Urinary bladder (tissue), 4 donors: ENCODE results near the gene FOXL2NB. TPM values are rescaled to one million over a fixed set of nuclear protein-coding genes. Genes with fewer than 3 reads are reported as not detected.

ENCODE experiments used
- DNase-seq: peaks from one replicate; pipeline ENCODE4 v3.0.0-alpha.2; 2015; ENCODE audit errors: extremely low spot score
- H3K27ac ChIP-seq: one replicate; pipeline ENCODE4 v1.5.1; 2013; ENCODE audit warnings: low read depth, mild to moderate bottlenecking, moderate library complexity
- H3K36me3 ChIP-seq: one replicate; pipeline ENCODE4 v1.6.1; 2013; ENCODE audit warnings: mild to moderate bottlenecking, moderate library complexity; ENCODE audit not compliant: insufficient read depth
- H3K4me1 ChIP-seq: one replicate; pipeline ENCODE4 v1.6.1; 2013; ENCODE audit warnings: mild to moderate bottlenecking, moderate library complexity; ENCODE audit not compliant: insufficient read depth
- H3K4me3 ChIP-seq: one replicate; pipeline ENCODE4 v1.5.1; 2013; ENCODE audit warnings: low read depth, low read length
- WGBS: extraction: QIAGEN DNeasy Blood & Tissue Kit; methylation state at CpG from one replicate; pipeline ENCODE4 v1.1.7; 2013; 5-methylcytosine and 5-hydroxymethylcytosine counted together
- polyA plus RNA-seq: library from polyadenylated mRNA; stranded (reverse); fragments of 200-250 nt; gene quantifications from one replicate; pipeline ENCODE4 v1.2.3, GENCODE V29; 2013
- total RNA-seq: library from RNA; depleted of rRNA; stranded (reverse); fragments of >200 nt; gene quantifications from one replicate; pipeline ENCODE4 v1.2.3, GENCODE V29; 2014
- donor health status: healthy with polysubstance abuse.
- donor health status: healthy.

FOXL2NB gene
- total RNA-seq = not detected
- not detected for polyA plus RNA-seq

GRCh38 chr3:138946663-138947494 is at the start of gene FOXL2NB, which contains the start of gene FOXL2:
Gene FOXL2NB, plus strand, starts transcription at chr3:138947217. Its CDS starts 148 bp downstream, at chr3:138947365.
Gene FOXL2, minus strand, starts transcription at chr3:138947137. Its CDS starts 415 bp downstream, at chr3:138946722.
- Histone ChIP-seq H3K36me3 (no peaks in the 10 kb centered on the region), H3K4me1 (no peaks in the 10 kb centered on the region), H3K4me3 (peak within 1 kb of the TSS; percentile 44), H3K27ac (no peak within 1 kb of the TSS)
- DNase-seq = no peak
- WGBS = under 1% methylated on average over 78 of the region's 78 CpGs

- no peak overlapping the region for H3K27ac ChIP-seq
- 11% methylated on average over 1 of the region's 1 CpG for WGBS
- DNase-seq = no peak
Observed at GRCh38 chr3:138898301-138898700, 48.7 kb upstream of the FOXL2NB start.

GRCh38 chr3:138898708-138899107 is 48.3 kb upstream of the FOXL2NB start:
- DNase-seq = no peak
- Histone ChIP-seq H3K4me1 (no peaks in the 10 kb centered on the region), H3K4me3 (no peak overlapping the region), H3K27ac (no peak overlapping the region), H3K36me3 (no peaks in the 10 kb centered on the region)

More at GRCh38 chr3:138898301-138898700, 48.7 kb upstream of the FOXL2NB start:
- Histone ChIP-seq H3K36me3 (no peaks in the 10 kb centered on the region), H3K4me1 (no peaks in the 10 kb centered on the region), H3K4me3 (no peak overlapping the region)

GRCh38 chr3:138899351-138899991 is 47.5 kb upstream of the FOXL2NB start:
- no peaks in the 10 kb centered on the region for H3K36me3 ChIP-seq
- DNase-seq = no peak
- no peaks in the 10 kb centered on the region for H3K4me1 ChIP-seq
- WGBS = 87% methylated on average over 5 of the region's 5 CpGs
- H3K4me3 ChIP-seq = no peak overlapping the region
- no peak overlapping the region for H3K27ac ChIP-seq

- no peak for DNase-seq
- Histone ChIP-seq H3K36me3 (no peaks in the 10 kb centered on the region), H3K4me1 (no peaks in the 10 kb centered on the region), H3K4me3 (no peak overlapping the region), H3K27ac (no peak overlapping the region)
- WGBS = 59% methylated on average over 8 of the region's 8 CpGs
Observed at GRCh38 chr3:138901567-138901966, 45.5 kb upstream of the FOXL2NB start.

GRCh38 chr3:138902171-138902570 is 44.8 kb upstream of the FOXL2NB start:
- no peak overlapping the region for H3K27ac ChIP-seq
- H3K4me1 ChIP-seq = no peaks in the 10 kb centered on the region
- no peaks in the 10 kb centered on the region for H3K36me3 ChIP-seq
- no peak for DNase-seq
- no peak overlapping the region for H3K4me3 ChIP-seq
- 92% methylated on average over 1 of the region's 1 CpG for WGBS

GRCh38 chr3:138907539-138907938 is 39.5 kb upstream of the FOXL2NB start:
- H3K4me1 ChIP-seq = no peaks in the 10 kb centered on the region
- H3K27ac ChIP-seq = no peak overlapping the region
- 86% methylated on average over 3 of the region's 3 CpGs for WGBS
- H3K36me3 ChIP-seq = no peaks in the 10 kb centered on the region
- DNase-seq = no peak
- H3K4me3 ChIP-seq = no peak overlapping the region

GRCh38 chr3:138908846-138909245 is 38.2 kb upstream of the FOXL2NB start:
- 95% methylated on average over 5 of the region's 5 CpGs for WGBS
- DNase-seq = no peak

GRCh38 chr3:138909904-138910303 is 37.1 kb upstream of the FOXL2NB start:
- H3K4me3 ChIP-seq = no peak overlapping the region
- no peak overlapping the region for H3K27ac ChIP-seq
- no peaks in the 10 kb centered on the region for H3K4me1 ChIP-seq
- DNase-seq = no peak
- H3K36me3 ChIP-seq = no peaks in the 10 kb centered on the region

More at GRCh38 chr3:138908846-138909245, 38.2 kb upstream of the FOXL2NB start:
- H3K27ac ChIP-seq = no peak overlapping the region
- H3K4me1 ChIP-seq = no peaks in the 10 kb centered on the region
- H3K4me3 ChIP-seq = no peak overlapping the region
- no peaks in the 10 kb centered on the region for H3K36me3 ChIP-seq

GRCh38 chr3:138911621-138912020 is 35.4 kb upstream of the FOXL2NB start:
- Histone ChIP-seq H3K27ac (no peak overlapping the region), H3K4me1 (no peaks in the 10 kb centered on the region), H3K4me3 (no peak overlapping the region), H3K36me3 (no peaks in the 10 kb centered on the region)
- DNase-seq = no peak
- 84% methylated on average over 1 of the region's 1 CpG for WGBS

GRCh38 chr3:138912237-138912636 is 34.8 kb upstream of the FOXL2NB start:
- no peaks in the 10 kb centered on the region for H3K4me1 ChIP-seq
- DNase-seq = no peak
- H3K4me3 ChIP-seq = no peak overlapping the region
- no peaks in the 10 kb centered on the region for H3K36me3 ChIP-seq
- no peak overlapping the region for H3K27ac ChIP-seq
- WGBS = 73% methylated on average over 4 of the region's 4 CpGs

- no peak for DNase-seq
- WGBS = 86% methylated on average over 3 of the region's 3 CpGs
- no peaks in the 10 kb centered on the region for H3K36me3 ChIP-seq
Observed at GRCh38 chr3:138913766-138914165, 33.3 kb upstream of the FOXL2NB start.

GRCh38 chr3:138914870-138915502 is 32.0 kb upstream of the FOXL2NB start:
- WGBS = 12% methylated on average over 19 of the region's 19 CpGs

More at GRCh38 chr3:138913766-138914165, 33.3 kb upstream of the FOXL2NB start:
- Histone ChIP-seq H3K4me3 (no peak overlapping the region), H3K4me1 (no peaks in the 10 kb centered on the region), H3K27ac (no peak overlapping the region)

More at GRCh38 chr3:138914870-138915502, 32.0 kb upstream of the FOXL2NB start:
- peak overlapping the region; percentile 66 for H3K27ac ChIP-seq
- H3K4me1 ChIP-seq = no peaks in the 10 kb centered on the region
- DNase-seq = peak; percentile 40
- peak overlapping the region; percentile 58 for H3K4me3 ChIP-seq
- no peaks in the 10 kb centered on the region for H3K36me3 ChIP-seq
